H1 (cell line): Measurements from ENCODE around the gene ZNF524.

Experiments
- BACH1 ChIP-seq: IDR thresholded peaks from 2 replicates; pipeline ENCODE4 v1.6.1; 2012; ENCODE audit warnings: low read length, improper control_type of control experiment
- EP300 ChIP-seq, 2 experiments: IDR thresholded peaks; 1 replicate in 1 of 2; 2 replicates in 1 of 2; pipeline ENCODE4 v1.6.1; 2011 to 2012; ENCODE audit warnings: low read depth in 2 of 2, low read length in 2 of 2, mild to moderate bottlenecking in 2 of 2, borderline replicate concordance in 1 of 2, inconsistent platforms in 1 of 2, moderate library complexity in 1 of 2
- HDAC2 ChIP-seq, 2 experiments: fragments of 300-600 bp in 1 of 2; sonication (generic) in 1 of 2; IDR thresholded peaks; 2 replicates each; pipeline ENCODE4 v1.6.1; 2011 to 2012; ENCODE audit warnings: low read depth in 2 of 2, low read length in 2 of 2, mild to moderate bottlenecking in 2 of 2, moderate library complexity in 2 of 2, borderline replicate concordance in 1 of 2, inconsistent platforms in 1 of 2
- MAFK ChIP-seq: IDR thresholded peaks from 2 replicates; pipeline ENCODE4 v1.6.1; 2012; ENCODE audit warnings: low read depth, mild to moderate bottlenecking, improper control_type of control experiment, low read length
- POLR2A ChIP-seq, 2 experiments: IDR thresholded peaks; 1 replicate in 1 of 2; 2 replicates in 1 of 2; pipeline ENCODE4 v1.6.1; 2011; ENCODE audit warnings: low read depth in 2 of 2, low read length in 2 of 2, mild to moderate bottlenecking in 2 of 2; ENCODE audit errors: control extremely low read depth in 1 of 2
- SIN3A ChIP-seq, 2 experiments: IDR thresholded peaks in 1 of 2; conservative IDR thresholded peaks in 1 of 2; 2 replicates each; pipeline ENCODE4 v1.6.1; 2011 to 2012; ENCODE audit warnings: low read length in 2 of 2, improper control_type of control experiment in 1 of 2, low read depth in 1 of 2, mild to moderate bottlenecking in 1 of 2
- TBP ChIP-seq: IDR thresholded peaks from 2 replicates; pipeline ENCODE4 v1.6.1; 2011; ENCODE audit warnings: low read depth, low read length, improper control_type of control experiment

DNA sequence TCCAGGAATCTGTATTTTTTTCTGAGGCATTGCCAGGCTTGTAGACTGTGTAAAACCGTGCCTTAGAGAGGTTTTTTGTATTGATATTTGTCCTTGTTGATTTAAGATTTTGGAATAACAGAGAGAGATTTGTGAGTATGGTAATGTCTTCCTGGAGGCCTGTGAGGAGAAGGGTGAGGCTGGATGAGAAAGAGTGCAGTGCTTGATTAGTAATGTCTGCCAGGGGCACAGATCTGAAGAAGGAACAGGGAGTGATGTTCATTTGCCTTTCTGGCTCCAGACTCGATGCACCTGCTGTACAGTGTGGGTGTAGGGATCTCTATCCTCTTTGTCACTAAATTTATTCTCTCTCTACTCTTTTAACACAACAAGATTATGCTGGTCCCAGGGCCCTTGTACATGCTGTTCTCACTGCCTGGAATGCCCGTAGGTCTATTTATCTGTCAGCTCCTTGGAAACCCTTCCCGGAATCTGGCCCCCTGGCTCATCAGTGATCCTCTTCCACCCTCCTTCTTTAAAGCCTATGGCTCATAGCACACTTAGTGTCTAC lies 5.0 kb upstream of the ZNF524 start:
- TF ChIP-seq BACH1 (no peak), POLR2A (IDR thresholded peaks at IDR 0.05; ENCODE audit: control extremely low read depth in 1 of 2, low read depth in 2 of 2, low read length in 2 of 2) (no peak), EP300 (IDR thresholded peaks at IDR 0.05; ENCODE audit: borderline replicate concordance in 1 of 2, low read depth in 2 of 2, low read length in 2 of 2) (no peak), MAFK (no peak), SIN3A (conservative IDR thresholded peaks at IDR 0.05 in 1 of 2, IDR thresholded peaks at IDR 0.05 in 1 of 2; ENCODE audit: low read depth in 1 of 2, low read length in 2 of 2) (no peak), HDAC2 (IDR thresholded peaks at IDR 0.05; ENCODE audit: borderline replicate concordance in 1 of 2, low read depth in 2 of 2, low read length in 2 of 2) (no peak), TBP (no peak)
